ENCODE data around the gene METTL5. TPM values are rescaled to one million over a fixed set of nuclear protein-coding genes. Genes with fewer than 3 reads are reported as not detected.

Gene METTL5
- total and polyA plus RNA-seq, 9 of the 15 experiments (the other 6 are each of a cell fraction or from before 2014, with no cell fraction given) = 149 to 471 (median 224) TPM

GRCh38 chr2:169824373-169825333 is at the start of gene METTL5 (continued):
- TF ChIP-seq TEAD1 (CRISPR knock-in tag; IDR thresholded peaks at IDR 0.05) (peak in 1 of 2 experiments; percentile 92; a peak in 2 of 4 replicates), DNMT1 (IDR thresholded peaks at IDR 0.05) (no peak), CAMTA2 (CRISPR knock-in tag; conservative IDR thresholded peaks at IDR 0.05) (peak; percentile 78; the same call in 1 of the 2 replicates), HDAC2 (IDR thresholded peaks at IDR 0.05) (peak; percentile 49; the same call in 1 of the 2 replicates), MYBL2 (IDR thresholded peaks at IDR 0.05; ENCODE audit: low read depth) (no peak), MYBL2 (CRISPR knock-in tag; IDR thresholded peaks at IDR 0.05; ENCODE audit: borderline replicate concordance) (no peak), CBFA2T3 (IDR thresholded peaks at IDR 0.05) (peak; percentile 25; the same call in 1 of the 2 replicates), TRIM25 (IDR thresholded peaks at IDR 0.05; ENCODE audit: borderline replicate concordance) (no peak), ILF3 (IDR thresholded peaks at IDR 0.05; ENCODE audit: borderline replicate concordance) (peak; percentile 88), FOXJ3 (CRISPR knock-in tag; IDR thresholded peaks at IDR 0.05) (no peak), BRF1 (IDR thresholded peaks at IDR 0.05; ENCODE audit: borderline replicate concordance, extremely low read depth, insufficient read length) (no peak), MXD1 (CRISPR knock-in tag; IDR thresholded peaks at IDR 0.05; ENCODE audit: borderline replicate concordance, poor library complexity, severe bottlenecking) (no peak), RUNX1 (IDR thresholded peaks at IDR 0.05; ENCODE audit: low read depth) (no peak), RHOXF2B (CRISPR knock-in tag; conservative IDR thresholded peaks at IDR 0.05) (no peak), RBFOX2 (IDR thresholded peaks at IDR 0.05; ENCODE audit: low read depth, low read length) (peak; percentile 96), NUFIP1 (IDR thresholded peaks at IDR 0.05; ENCODE audit: partially characterized antibody) (no peak), POLR2AphosphoS5 (IDR thresholded peaks at IDR 0.05; ENCODE audit: control insufficient read depth, insufficient read depth, low read depth, low read length) (peak; percentile 84), KLF16 (IDR thresholded peaks at IDR 0.05) (peak; percentile 47; the same call in 1 of the 2 replicates), HLTF (IDR thresholded peaks at IDR 0.05) (no peak), ZNF589 (CRISPR knock-in tag; IDR thresholded peaks at IDR 0.05; ENCODE audit: low read depth) (no peak), ATF3 (IDR thresholded peaks at IDR 0.05) (no peak), ATF3 (CRISPR knock-in tag; conservative IDR thresholded peaks at IDR 0.05) (no peak), BHLHE40 (IDR thresholded peaks at IDR 0.05; ENCODE audit: low read length) (peak; percentile 94), PHF20 (IDR thresholded peaks at IDR 0.05; ENCODE audit: partially characterized antibody) (peak; percentile 77), NRF1 (conservative IDR thresholded peaks at IDR 0.05 in 1 of 2, IDR thresholded peaks at IDR 0.05 in 1 of 2) (peak; percentile 89 to 90), MYNN (IDR thresholded peaks at IDR 0.05) (no peak), MYNN (CRISPR knock-in tag; IDR thresholded peaks at IDR 0.05) (no peak), MCM7 (IDR thresholded peaks at IDR 0.05) (no peak)

All from K562 (cell line).